WTC11 (cell line): Measurements from ENCODE around the gene SKIC8. TPM values are rescaled to one million over a fixed set of nuclear protein-coding genes. Genes with fewer than 3 reads are reported as not detected.

Experiments
- ATAC-seq: fragments of 200-7000 bp; cut with Tn5 transposase; 2 replicates; pipeline ENCODE4 v1.10.0; 2021; ENCODE audit warnings: mild to moderate bottlenecking, moderate library complexity
- CTCF ChIA-PET: fragments of 300-600 bp; sonication (Branson Sonifier 250); formaldehyde crosslinking; loops from one replicate; lab custom pipeline; 2021; ENCODE audit warnings: antibody characterized with exemption; lab: Charles Lee
- POLR2A ChIA-PET: fragments of 350-600 bp; sonication (Branson Sonifier 250); formaldehyde crosslinking; loops from one replicate; lab custom pipeline; 2021; ENCODE audit warnings: antibody characterized with exemption; lab: Charles Lee
- DNase-seq: peaks from one replicate; pipeline ENCODE4 v3.0.0; 2021; ENCODE audit warnings: low spot score
- H3K27ac Mint-ChIP-seq: 2 replicates; pipeline ENCODE4 v1.8.0; 2021; ENCODE audit warnings: mixed read lengths
- H3K27me3 Mint-ChIP-seq: 2 replicates; pipeline ENCODE4 v1.8.0; 2021; ENCODE audit warnings: low read depth, mild to moderate bottlenecking, moderate library complexity, mixed read lengths
- H3K36me3 Mint-ChIP-seq: 2 replicates; pipeline ENCODE4 v1.8.0; 2021; ENCODE audit warnings: mixed read lengths
- H3K4me1 Mint-ChIP-seq: 2 replicates; pipeline ENCODE4 v1.8.0; 2022; ENCODE audit warnings: mixed read lengths
- H3K4me3 Mint-ChIP-seq: 2 replicates; pipeline ENCODE4 v1.8.0; 2021; ENCODE audit warnings: mild to moderate bottlenecking, moderate library complexity, mixed read lengths
- H3K9me3 Mint-ChIP-seq: 2 replicates; pipeline ENCODE4 v1.8.0; 2021; ENCODE audit warnings: mixed read lengths
- ATF3 ChIP-seq: sonication (generic); formaldehyde crosslinking; conservative IDR thresholded peaks from 2 replicates; pipeline ENCODE4 v1.8.1; 2022; ENCODE audit warnings: mild to moderate bottlenecking, missing genetic modification reagents
- CREB1 ChIP-seq: sonication (generic); formaldehyde crosslinking; IDR thresholded peaks from 2 replicates; pipeline ENCODE4 v1.8.0; 2023; ENCODE audit warnings: mild to moderate bottlenecking, missing genetic modification reagents
- E2F4 ChIP-seq: sonication (generic); formaldehyde crosslinking; IDR thresholded peaks from 2 replicates; pipeline ENCODE4 v1.8.1; 2022; ENCODE audit warnings: low read depth, mild to moderate bottlenecking, moderate library complexity, missing genetic modification reagents, borderline replicate concordance
- EMX1 ChIP-seq: fragments of 250-450 bp; sonication (Bioruptor Pico); IDR thresholded peaks from 2 replicates; pipeline ENCODE4 v1.8.0; 2021; ENCODE audit warnings: mild to moderate bottlenecking
- FOXK1 ChIP-seq: sonication (generic); formaldehyde crosslinking; IDR thresholded peaks from 2 replicates; pipeline ENCODE4 v1.8.0; 2022; ENCODE audit warnings: mild to moderate bottlenecking, moderate library complexity, missing genetic modification reagents
- FOXP4 ChIP-seq: sonication (generic); formaldehyde crosslinking; IDR thresholded peaks from 2 replicates; pipeline ENCODE4 v1.8.0; 2022; ENCODE audit warnings: mild to moderate bottlenecking, missing genetic modification reagents
- IRF1 ChIP-seq: sonication (generic); formaldehyde crosslinking; IDR thresholded peaks from 2 replicates; pipeline ENCODE4 v1.8.0; 2023; ENCODE audit warnings: missing genetic modification reagents
- JUN ChIP-seq: sonication (generic); formaldehyde crosslinking; IDR thresholded peaks from 2 replicates; pipeline ENCODE4 v1.8.0; 2023; ENCODE audit warnings: mild to moderate bottlenecking, missing genetic modification reagents
- MAX ChIP-seq: sonication (generic); formaldehyde crosslinking; IDR thresholded peaks from 2 replicates; pipeline ENCODE4 v1.8.0; 2022; ENCODE audit warnings: mild to moderate bottlenecking, missing genetic modification reagents
- MLX ChIP-seq: sonication (generic); formaldehyde crosslinking; IDR thresholded peaks from 2 replicates; pipeline ENCODE4 v1.8.1; 2023; ENCODE audit warnings: mild to moderate bottlenecking, missing genetic modification reagents, moderate library complexity
- MXD4 ChIP-seq: fragments of 250-450 bp; sonication (Bioruptor Pico); IDR thresholded peaks from 2 replicates; pipeline ENCODE4 v1.8.0; 2021; ENCODE audit warnings: mild to moderate bottlenecking, moderate library complexity, borderline replicate concordance
- MYBL2 ChIP-seq: sonication (generic); formaldehyde crosslinking; IDR thresholded peaks from 2 replicates; pipeline ENCODE4 v1.8.1; 2023; ENCODE audit warnings: mild to moderate bottlenecking, moderate library complexity, missing genetic modification reagents
- NFATC4 ChIP-seq: fragments of 250-450 bp; sonication (Bioruptor Pico); IDR thresholded peaks from 2 replicates; pipeline ENCODE4 v1.9.0; 2021; ENCODE audit warnings: mild to moderate bottlenecking
- NR3C1 ChIP-seq: sonication (generic); formaldehyde crosslinking; conservative IDR thresholded peaks from 2 replicates; pipeline ENCODE4 v1.8.1; 2023; ENCODE audit warnings: low read depth, mild to moderate bottlenecking, missing genetic modification reagents
- PREB ChIP-seq: sonication (generic); formaldehyde crosslinking; IDR thresholded peaks from 2 replicates; pipeline ENCODE4 v1.8.1; 2022; ENCODE audit warnings: mild to moderate bottlenecking, missing genetic modification reagents, moderate library complexity, borderline replicate concordance
- RELA ChIP-seq: sonication (generic); formaldehyde crosslinking; IDR thresholded peaks from 2 replicates; pipeline ENCODE4 v1.8.1; 2022; ENCODE audit warnings: missing genetic modification reagents, mild to moderate bottlenecking, borderline replicate concordance
- SMAD3 ChIP-seq: sonication (generic); formaldehyde crosslinking; IDR thresholded peaks from 2 replicates; pipeline ENCODE4 v1.8.0; 2022; ENCODE audit warnings: missing genetic modification reagents, mild to moderate bottlenecking, borderline replicate concordance
- SMAD4 ChIP-seq: sonication (generic); formaldehyde crosslinking; IDR thresholded peaks from 2 replicates; pipeline ENCODE4 v1.8.0; 2022; ENCODE audit warnings: mild to moderate bottlenecking, missing genetic modification reagents
- SOX15 ChIP-seq: fragments of 250-450 bp; sonication (Bioruptor Pico); IDR thresholded peaks from 2 replicates; pipeline ENCODE4 v1.9.0; 2021; ENCODE audit warnings: mild to moderate bottlenecking
- TP53 ChIP-seq: sonication (generic); formaldehyde crosslinking; IDR thresholded peaks from 2 replicates; pipeline ENCODE4 v1.8.1; 2023; ENCODE audit warnings: mild to moderate bottlenecking, missing genetic modification reagents
- ZBTB21 ChIP-seq: sonication (generic); formaldehyde crosslinking; IDR thresholded peaks from 2 replicates; pipeline ENCODE4 v1.8.1; 2023; ENCODE audit warnings: mild to moderate bottlenecking, missing genetic modification reagents, borderline replicate concordance
- ZNF121 ChIP-seq: sonication (generic); formaldehyde crosslinking; IDR thresholded peaks from 2 replicates; pipeline ENCODE4 v1.8.0; 2023; ENCODE audit warnings: missing genetic modification reagents
- ZNF138 ChIP-seq: sonication (generic); formaldehyde crosslinking; conservative IDR thresholded peaks from 2 replicates; pipeline ENCODE4 v1.8.1; 2022; ENCODE audit warnings: mild to moderate bottlenecking, moderate library complexity, missing genetic modification reagents
- total RNA-seq: library from RNA; stranded (reverse); gene quantifications from 3 replicates; pipeline ENCODE4 v1.2.3, GENCODE V29; 2021
- TF ChIP-seq, protein P1 (sequence below): sonication (generic); formaldehyde crosslinking; IDR thresholded peaks from 2 replicates; pipeline ENCODE4 v1.8.1; 2022; ENCODE audit warnings: mild to moderate bottlenecking, moderate library complexity, missing genetic modification reagents

SKIC8 gene
- total RNA-seq, 1 experiment from 2014 or later, result 55.6 TPM

GRCh38 chr15:78335985-78336384 is 36.6 kb upstream of the SKIC8 start (continued):
- no peak for TF ChIP-seq RELA
- no peak for TF ChIP-seq ZBTB21
- no peak for TF ChIP-seq ATF3 (CRISPR knock-in tag)
- no peak for TF ChIP-seq FOXK1 (CRISPR knock-in tag)
- TF ChIP-seq, all 79 proteins: peak for 0

GRCh38 chr15:78334845-78335244 is 35.4 kb upstream of the SKIC8 start:
- ATAC-seq (no peak), DNase-seq (no peak)
- Mint-ChIP-seq H3K27ac (no peak overlapping the region), H3K27me3 (peaks cover 13% of the 10 kb centered on the region), H3K36me3 (no peaks in the 10 kb centered on the region), H3K4me1 (peaks cover 20% of the 10 kb centered on the region), H3K9me3 (no peaks in the 10 kb centered on the region), H3K4me3 (no peak overlapping the region)
- no peak for TF ChIP-seq ATF3 (CRISPR knock-in tag)
- TF ChIP-seq SMAD4 (CRISPR knock-in tag), result no peak
- TF ChIP-seq MXD4 (CRISPR knock-in tag), result no peak
- no peak for TF ChIP-seq FOXP4 (CRISPR knock-in tag)
- TF ChIP-seq MYBL2 (CRISPR knock-in tag), result no peak
- TF ChIP-seq, protein P1, sequence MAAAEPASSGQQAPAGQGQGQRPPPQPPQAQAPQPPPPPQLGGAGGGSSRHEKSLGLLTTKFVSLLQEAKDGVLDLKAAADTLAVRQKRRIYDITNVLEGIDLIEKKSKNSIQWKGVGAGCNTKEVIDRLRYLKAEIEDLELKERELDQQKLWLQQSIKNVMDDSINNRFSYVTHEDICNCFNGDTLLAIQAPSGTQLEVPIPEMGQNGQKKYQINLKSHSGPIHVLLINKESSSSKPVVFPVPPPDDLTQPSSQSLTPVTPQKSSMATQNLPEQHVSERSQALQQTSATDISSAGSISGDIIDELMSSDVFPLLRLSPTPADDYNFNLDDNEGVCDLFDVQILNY (CRISPR knock-in tag), result no peak
- ChIA-PET POLR2A (no interaction called here), CTCF (no interaction called here)

DNA sequence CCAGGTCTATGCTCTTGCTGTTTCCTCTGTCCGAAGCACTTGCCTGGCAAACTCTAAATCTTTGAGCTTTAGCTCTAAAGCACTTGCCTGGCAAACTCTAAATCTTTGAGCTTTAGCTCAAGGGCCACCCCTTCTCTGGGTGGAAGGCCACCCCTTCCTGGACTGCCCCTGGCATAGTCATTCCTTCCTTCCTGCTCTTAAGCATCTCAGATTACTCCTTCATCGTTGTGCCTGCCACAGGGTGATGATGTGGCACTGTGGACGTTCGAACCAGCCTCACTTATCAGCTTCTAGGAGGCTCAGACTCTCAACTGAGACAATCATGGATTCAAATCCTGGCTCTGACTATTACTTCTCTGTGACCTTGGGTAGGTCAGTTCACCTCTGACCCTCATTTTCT is 30.2 kb upstream of the SKIC8 start:
- H3K4me1 Mint-ChIP-seq, result peaks cover 10% of the 10 kb centered on the region
- H3K36me3 Mint-ChIP-seq, result no peaks in the 10 kb centered on the region
- no peak overlapping the region for H3K4me3 Mint-ChIP-seq
- no peak for TF ChIP-seq FOXK1 (CRISPR knock-in tag)
- no peak for TF ChIP-seq JUN (CRISPR knock-in tag)
- no peak for TF ChIP-seq ZNF121 (CRISPR knock-in tag)
- no peak for TF ChIP-seq IRF1
- no peak for TF ChIP-seq FOXP4 (CRISPR knock-in tag)
- TF ChIP-seq MAX (CRISPR knock-in tag), result no peak
- TF ChIP-seq SOX15 (CRISPR knock-in tag), result no peak
- TF ChIP-seq PREB (CRISPR knock-in tag), result no peak
- TF ChIP-seq E2F4 (CRISPR knock-in tag), result no peak
- TF ChIP-seq EMX1, result no peak
- no peak for TF ChIP-seq SMAD4 (CRISPR knock-in tag)
- TF ChIP-seq ZNF138 (CRISPR knock-in tag), result no peak
- no peak for TF ChIP-seq TP53 (CRISPR knock-in tag)
- TF ChIP-seq NFATC4 (CRISPR knock-in tag), result no peak
- TF ChIP-seq NR3C1, result no peak
- TF ChIP-seq SMAD3, result no peak
- no peak for TF ChIP-seq CREB1 (CRISPR knock-in tag)
- no peak for TF ChIP-seq MLX (CRISPR knock-in tag)
- H3K9me3 Mint-ChIP-seq, result no peaks in the 10 kb centered on the region
- no peaks in the 10 kb centered on the region for H3K27me3 Mint-ChIP-seq
- H3K27ac Mint-ChIP-seq, result no peak overlapping the region
- DNase-seq (no peak), ATAC-seq (no peak)
- POLR2A ChIA-PET, result no interaction called here
- CTCF ChIA-PET, result interaction anchor here (1.4 to 1.7 kb wide), 2 partner anchors 13 to 93 kb away, joined by 4 read pairs; no protein-coding TSS in a partner anchor
